ENCODE measurements around the gene FNTB.

FNTB gene

DNA sequence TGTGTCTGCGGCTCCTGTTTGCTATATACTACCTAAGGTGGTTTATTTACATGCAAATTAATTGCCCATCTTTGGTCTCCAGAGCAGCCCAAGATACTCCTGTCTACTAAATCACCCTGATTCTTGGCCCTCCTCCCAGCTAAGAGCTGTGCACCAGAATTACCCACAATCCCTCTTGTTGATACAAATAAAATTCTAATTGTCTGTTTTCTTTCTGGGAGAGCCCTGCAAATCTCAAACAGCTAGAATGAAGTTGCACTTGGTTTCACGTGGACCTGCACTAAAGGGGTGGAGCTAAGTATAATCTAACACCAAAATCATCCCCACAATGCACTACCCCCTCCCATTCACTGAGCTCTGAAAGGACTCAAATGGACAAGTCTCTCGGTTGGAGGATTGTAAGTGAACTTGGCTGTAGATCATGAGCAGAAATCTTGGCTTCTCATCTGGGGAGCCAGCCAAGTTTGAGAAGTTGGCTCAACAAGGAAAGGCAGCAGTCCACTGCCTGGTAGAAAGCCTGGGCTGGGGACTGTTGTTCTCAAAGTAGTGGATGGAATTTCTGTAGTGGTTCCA lies 109.0 kb downstream of the FNTB start:
- DNase-seq = no peak

DNA sequence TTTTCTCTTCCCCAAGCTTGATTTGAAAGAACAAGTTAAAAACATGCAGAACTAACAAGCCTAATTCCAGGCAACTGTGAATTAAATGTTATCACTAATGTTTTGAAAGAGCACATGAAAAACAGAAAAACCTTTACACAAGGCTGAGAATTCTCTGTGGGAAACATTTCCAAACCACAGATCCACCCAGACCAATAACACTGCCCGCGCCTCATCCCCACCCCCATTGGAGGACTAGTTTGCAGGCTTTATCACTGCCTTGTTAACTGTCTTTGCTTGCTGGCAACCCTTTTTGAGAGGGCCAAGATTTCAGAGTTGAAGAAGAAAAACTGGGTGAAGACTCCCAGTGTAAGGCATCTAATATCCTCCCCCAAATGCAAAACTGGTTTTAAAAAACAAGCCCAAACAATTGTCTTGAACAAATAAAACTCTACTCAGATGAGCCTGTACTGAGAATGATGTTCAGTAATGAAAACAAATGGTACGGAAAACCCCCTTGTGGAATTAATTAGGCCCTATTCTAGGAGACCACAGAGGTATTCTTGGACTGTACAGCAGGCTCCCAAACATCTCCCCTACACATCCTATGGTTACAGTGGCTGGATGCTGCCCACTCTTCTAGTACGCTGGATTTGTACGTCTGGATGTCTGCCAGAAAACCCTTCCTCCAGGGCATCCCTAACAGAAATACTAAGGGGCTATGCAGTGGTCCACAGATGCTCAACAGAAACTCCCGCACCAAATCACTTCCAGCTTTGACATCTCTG lies 109.8 kb downstream of the FNTB start:
- DNase-seq = no peak

DNA sequence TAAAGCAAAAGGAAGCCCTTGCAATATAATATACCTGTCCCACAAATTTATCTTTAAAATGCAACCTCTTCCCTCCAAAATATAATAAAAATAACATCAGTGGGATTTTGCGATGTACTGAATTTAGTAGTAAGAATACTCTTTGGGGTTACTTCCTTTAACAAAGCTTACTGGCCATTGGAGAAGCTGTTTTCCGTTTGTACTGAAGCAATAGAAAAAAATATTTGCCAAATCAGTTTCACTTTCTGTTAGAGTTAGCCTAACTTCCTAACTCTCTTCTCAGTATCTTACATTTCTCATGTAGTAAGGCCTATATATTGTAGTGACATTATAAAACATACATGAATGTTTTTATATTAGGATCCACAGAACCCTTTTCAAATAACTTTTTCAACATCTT lies 111.9 kb downstream of the FNTB start:
- DNase-seq = no peak

DNA sequence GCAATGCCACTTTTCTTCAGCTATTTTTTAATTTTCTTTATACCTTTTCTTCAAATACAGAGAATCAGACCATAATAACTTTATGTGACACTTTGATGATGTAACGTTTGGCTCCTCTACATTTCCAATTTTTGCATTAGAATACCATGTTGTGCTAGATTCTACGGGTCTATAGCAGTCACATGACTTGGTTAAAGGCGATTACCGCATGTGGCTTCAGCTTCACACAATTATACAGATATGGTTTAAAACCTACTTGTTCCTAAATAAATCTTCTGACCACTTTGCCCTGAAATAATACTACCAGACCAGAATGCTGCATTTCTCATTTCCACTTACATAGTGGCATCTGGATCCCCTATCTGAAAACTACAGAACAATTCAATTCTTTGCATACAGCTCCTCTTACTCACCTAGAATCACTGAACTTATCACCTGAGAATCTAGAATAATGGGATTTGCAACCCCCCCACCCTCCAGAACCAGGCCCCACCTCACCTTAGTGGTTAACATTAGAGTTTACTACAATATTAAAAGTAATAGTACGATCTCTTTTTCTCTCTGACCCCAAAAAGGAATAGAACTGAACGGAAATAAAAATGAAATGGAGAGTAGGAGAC lies 114.3 kb downstream of the FNTB start:
- DNase-seq = no peak

DNA sequence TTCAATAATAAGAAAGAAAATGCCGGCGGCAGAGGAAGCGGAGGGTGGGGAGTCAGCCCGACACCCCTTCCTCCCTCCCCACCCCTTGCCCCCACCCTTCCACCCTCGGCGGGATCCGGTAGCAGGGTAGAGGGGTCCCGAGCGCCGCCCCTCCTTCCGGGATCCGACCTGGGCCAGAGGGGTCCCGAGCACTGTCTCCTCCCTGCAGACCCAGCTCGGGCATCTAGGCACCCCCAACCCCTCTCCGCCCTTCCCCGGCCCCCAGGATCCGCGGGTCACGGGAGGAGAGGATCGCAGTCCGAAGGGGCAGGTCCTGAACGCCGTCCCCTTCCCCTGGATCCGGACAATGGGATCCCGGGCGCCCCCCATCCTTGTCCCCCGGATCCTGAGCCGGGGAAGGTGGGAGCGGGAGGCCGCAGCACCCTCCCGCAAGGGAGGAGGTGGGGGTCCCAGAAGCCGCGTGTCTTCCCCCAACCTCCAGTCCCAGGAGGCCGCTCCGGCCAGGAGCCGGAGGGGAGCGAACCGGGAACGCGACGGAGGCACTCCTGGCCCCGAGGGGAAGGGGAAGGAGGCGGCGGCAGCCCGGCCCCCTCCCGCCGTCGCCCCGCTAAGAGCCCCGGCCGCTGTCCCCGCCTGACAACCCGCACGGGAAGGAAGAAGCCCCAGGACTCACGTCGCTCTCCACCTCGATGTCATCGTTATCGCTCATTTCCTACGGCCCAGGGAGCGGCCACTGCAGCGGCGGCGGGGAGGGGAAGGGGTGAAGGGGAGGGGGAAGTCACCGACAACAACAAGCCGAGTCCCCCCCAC lies 115.1 kb downstream of the FNTB start:
- no peak for DNase-seq

DNA sequence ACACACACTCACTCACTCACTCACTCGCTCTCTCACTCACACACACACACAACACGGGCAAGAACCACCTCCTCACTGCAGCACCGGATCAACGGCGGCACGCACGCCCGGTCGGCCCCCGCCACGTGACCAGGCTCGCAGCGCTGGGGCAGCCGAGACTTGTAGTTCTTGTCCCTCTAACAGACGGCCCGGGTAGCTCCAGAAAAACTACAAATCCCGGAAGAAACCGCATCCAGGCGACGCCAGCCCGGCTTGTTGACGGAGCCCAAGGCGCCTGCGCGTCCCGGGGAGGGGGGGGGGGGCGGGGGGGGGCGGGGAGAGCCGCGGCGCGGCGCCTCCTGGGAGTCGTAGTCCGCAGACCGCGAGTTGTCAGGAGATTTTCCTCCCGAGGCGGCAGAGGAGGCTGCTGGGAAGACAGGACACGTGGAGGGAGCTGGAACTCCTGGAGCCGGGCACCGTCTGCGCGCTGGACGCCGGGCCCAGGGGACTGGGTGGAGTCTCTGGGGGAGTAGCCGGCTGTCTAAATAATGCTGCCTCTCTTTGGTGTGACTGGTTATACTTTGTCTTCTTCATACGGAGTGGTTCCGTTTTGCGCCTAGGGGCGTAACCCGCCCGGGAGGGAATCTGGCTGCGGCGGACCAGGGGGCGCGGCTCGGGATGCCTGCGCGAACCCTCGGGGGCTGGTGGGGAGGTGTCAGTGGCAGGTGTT lies 115.9 kb downstream of the FNTB start, which contains the start of gene MAX:
Gene MAX, minus strand, starts transcription at position 77 of the 709 bp plus-strand sequence. CDS start 178 bp downstream, outside the sequence.
- DNase-seq = peak; percentile 89

DNA sequence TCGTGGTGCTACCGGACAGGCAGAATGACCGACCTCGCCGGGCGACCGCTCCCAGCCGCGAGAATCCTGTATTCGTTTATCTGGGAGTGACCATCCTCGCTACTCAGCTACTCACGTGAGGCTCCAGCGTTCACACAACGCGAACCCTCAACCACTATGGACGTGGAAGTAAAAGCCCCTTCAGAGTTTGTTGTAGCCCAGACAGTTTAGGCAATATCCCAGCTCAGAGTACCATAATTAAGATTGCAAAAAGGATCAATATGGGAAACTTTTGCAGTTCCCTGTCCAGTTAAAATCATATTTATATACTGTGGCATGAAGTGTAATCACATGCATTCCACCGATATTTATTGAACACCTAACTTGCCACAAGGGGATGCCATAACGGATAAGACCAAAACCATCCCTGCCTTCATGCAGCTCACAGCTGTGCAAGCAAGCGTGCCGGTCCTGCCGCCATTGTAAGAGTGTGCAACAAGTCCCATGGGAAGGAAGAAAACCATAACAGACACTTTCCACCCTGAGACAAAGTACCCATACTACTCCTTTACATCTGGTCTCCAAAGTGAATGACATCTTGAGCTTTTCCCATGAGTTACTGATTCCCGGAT lies 116.6 kb downstream of the FNTB start:
- no peak for DNase-seq

DNA sequence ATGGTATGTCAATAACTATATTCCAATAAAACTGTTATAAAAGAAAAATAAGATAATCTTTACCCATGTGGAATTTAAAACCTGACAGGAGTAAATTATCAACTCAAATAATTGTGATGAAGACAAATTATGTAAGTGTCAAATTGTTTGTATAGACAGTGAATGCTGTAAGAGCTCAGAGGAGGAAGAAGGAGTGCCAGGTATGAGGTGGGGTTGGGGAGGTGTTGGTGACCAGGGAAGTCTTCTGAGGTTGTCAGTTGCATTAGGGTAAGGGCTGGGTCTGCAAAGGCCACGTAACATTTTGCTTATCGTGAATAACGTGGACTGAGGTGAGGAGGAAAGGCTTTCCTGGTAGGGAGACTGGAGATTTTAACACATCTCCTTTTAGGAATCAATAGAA lies 118.1 kb downstream of the FNTB start:
- no peak for DNase-seq

DNA sequence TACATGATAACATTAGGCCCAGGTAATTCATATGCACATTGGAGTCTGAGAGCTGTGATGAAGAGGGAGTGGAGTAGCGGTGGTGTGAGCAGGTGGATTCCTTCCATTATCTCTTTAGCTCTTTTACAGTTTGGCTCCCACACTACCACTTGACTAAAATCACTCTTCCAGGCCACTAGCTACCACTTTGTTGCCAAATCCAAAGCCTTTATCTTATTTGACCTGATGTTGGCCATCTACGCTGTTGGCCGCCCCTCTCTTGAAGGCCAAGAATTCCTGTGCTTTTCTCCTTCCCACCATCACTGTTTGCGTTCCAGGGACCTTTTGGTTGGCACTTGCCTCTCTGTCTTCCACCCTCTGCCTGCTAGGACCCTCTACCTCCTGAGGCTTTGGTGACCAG lies 119.6 kb downstream of the FNTB start:
- no peak for DNase-seq

DNA sequence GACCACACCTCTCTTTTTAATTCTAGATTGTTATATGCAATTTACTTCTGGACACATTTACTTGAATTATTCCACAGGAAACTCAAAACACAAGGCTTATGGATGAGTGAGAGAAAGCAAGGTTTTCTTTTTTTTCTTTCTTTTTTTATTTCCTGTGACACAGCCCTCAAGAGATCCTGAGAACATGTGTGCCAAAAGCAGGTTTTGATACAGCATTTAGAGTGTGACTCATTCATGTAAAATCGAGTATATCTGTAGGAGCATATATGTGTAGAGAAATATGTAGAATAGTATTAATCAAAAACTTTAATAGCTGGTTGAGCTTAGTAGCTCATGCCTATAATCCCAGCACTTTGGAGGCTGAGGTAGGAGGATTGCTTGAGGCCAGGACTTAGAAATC lies 120.0 kb downstream of the FNTB start:
- DNase-seq = no peak

DNA sequence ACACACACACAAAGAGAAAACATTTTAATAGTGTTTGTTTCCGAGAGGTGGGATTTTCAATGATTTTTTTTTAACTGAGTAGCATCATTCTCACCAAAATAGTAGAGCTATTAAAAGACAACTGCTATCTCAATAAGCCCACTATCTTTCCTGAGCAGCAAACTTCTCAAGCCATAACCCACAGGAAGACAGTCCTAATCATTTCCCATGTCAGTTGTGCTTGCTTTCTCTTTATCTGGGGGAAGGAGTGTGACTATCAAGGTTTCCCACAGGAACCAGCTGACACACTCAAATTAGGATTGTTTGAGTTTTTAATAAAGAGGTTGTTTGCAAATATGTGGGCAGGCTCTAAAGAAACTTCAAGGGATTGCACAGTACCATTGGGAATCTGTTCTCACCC lies 120.5 kb downstream of the FNTB start:
- no peak for DNase-seq

DNA sequence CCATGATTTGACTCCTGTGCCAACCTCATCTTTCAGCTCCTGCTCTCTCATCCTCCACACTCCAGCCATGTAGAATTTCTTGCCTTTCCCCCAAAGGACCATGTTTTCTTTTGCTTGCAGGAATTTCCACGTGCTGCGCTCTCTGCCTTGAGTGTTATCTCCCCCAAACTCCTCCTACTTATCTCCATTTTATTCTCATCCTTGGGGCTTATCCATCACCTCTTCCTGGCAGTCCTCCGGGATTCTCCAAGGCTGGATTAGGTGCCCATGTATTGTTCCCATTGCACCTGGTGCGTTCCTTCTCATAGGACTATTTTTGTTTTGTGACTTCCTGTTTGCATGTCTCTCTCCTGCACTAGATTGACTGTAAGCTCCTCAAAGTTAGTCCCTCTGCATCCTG lies 122.7 kb downstream of the FNTB start:
- no peak for DNase-seq

DNA sequence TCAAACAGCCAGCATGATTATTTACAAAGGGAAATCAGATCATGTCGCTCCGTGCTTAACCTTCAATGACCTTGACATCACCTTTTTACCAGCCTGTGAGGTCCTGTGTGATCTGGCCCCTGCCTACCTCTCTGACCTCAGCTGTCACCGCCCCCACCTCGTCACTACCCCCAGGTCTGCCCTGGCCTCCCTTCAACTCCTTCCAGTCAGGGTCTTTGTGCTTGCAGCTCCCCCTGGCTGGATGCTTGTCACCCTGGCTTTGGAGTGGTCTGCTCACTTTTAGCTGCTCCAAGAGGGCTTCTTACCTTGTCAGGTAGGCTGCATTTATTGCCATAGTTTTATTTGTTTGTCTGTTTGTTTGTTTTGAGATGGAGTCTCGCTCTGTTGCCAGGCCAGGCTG lies 123.8 kb downstream of the FNTB start:
- no peak for DNase-seq

Measured in cortex of kidney (tissue), 1 donor.